Endodermal cell (in vitro differentiated cells): ENCODE results near the gene CTTN. TPM values are rescaled to one million over a fixed set of nuclear protein-coding genes. Genes with fewer than 3 reads are reported as not detected.

Experiments
- DNase-seq: peaks from one replicate; pipeline ENCODE4 v3.0.0-alpha.2; 2017
- H3K27ac ChIP-seq: 2 replicates; pipeline ENCODE4 v1.5.1; 2013; ENCODE audit warnings: mild to moderate bottlenecking, low read depth, low read length, moderate library complexity
- H3K27me3 ChIP-seq: 2 replicates; pipeline ENCODE4 v1.6.1; 2013; ENCODE audit warnings: mild to moderate bottlenecking, low read length, moderate library complexity; ENCODE audit not compliant: insufficient read depth, control insufficient read depth, poor library complexity, severe bottlenecking
- H3K36me3 ChIP-seq: 2 replicates; pipeline ENCODE4 v1.7.0; 2013; ENCODE audit warnings: mild to moderate bottlenecking, low read length, moderate library complexity; ENCODE audit not compliant: control insufficient read depth, insufficient read depth
- H3K4me1 ChIP-seq: one replicate; pipeline ENCODE4 v1.7.0; 2013; ENCODE audit warnings: low read length; ENCODE audit not compliant: control insufficient read depth, insufficient read depth
- H3K4me3 ChIP-seq: 2 replicates; pipeline ENCODE4 v1.5.1; 2013; ENCODE audit warnings: mild to moderate bottlenecking, low read length, moderate library complexity
- H3K9ac ChIP-seq: 2 replicates; pipeline ENCODE4 v1.6.1; 2013; ENCODE audit warnings: mild to moderate bottlenecking, low read length, moderate library complexity; ENCODE audit not compliant: poor library complexity, severe bottlenecking; ENCODE audit errors: extremely low read depth
- H3K9me3 ChIP-seq: 2 replicates; pipeline ENCODE4 v1.6.1; 2013; ENCODE audit warnings: mild to moderate bottlenecking, low read length, moderate library complexity; ENCODE audit not compliant: control insufficient read depth
- H3K27ac Mint-ChIP-seq: 2 replicates; pipeline ENCODE4 v1.8.0; 2020; ENCODE audit warnings: mixed read lengths
- H3K27me3 Mint-ChIP-seq: 2 replicates; pipeline ENCODE4 v1.8.0; 2021; ENCODE audit warnings: mild to moderate bottlenecking, mixed read lengths; ENCODE audit not compliant: insufficient read depth
- H3K36me3 Mint-ChIP-seq: 2 replicates; pipeline ENCODE4 v1.8.0; 2020; ENCODE audit warnings: low read depth, mixed read lengths
- H3K4me1 Mint-ChIP-seq: 2 replicates; pipeline ENCODE4 v1.8.0; 2020; ENCODE audit warnings: mixed read lengths
- H3K4me3 Mint-ChIP-seq: 2 replicates; pipeline ENCODE4 v1.8.0; 2020; ENCODE audit warnings: mild to moderate bottlenecking, moderate library complexity, mixed read lengths
- H3K9me3 Mint-ChIP-seq: 2 replicates; pipeline ENCODE4 v1.8.0; 2020; ENCODE audit warnings: mild to moderate bottlenecking, mixed read lengths
- WGBS, 2 experiments: methylation state at CpG; one replicate each; pipeline versions ENCODE4 v1.1.5 to v1.1.7; 2013; ENCODE audit warnings: missing lambda C conversion rate in 2 of 2, mixed read lengths in 1 of 2; ENCODE audit not compliant: insufficient coverage in 1 of 2, insufficient read length in 1 of 2; 5-methylcytosine and 5-hydroxymethylcytosine counted together
- total RNA-seq, 2 donors: library from RNA; stranded (reverse); fragmentation: NEBNext Ultra II Directional in 1 of 2; extraction: Animal tissue kit (Norgen Biotek cat#: 25700) in 1 of 2; gene quantifications; 2 replicates in 1 of 2; 3 replicates in 1 of 2; pipeline ENCODE4 v1.2.1, GENCODE V29; 2021
- TF ChIP-seq, protein P1 (sequence below): fragments of 200-600 bp; sonication (generic); conservative IDR thresholded peaks from 2 replicates; pipeline ENCODE4 v1.5.0; 2021; ENCODE audit warnings: antibody characterized with exemption, mild to moderate bottlenecking

CTTN gene
- total RNA-seq, 2 donors from 2014 or later: 282 to 283 TPM

DNA sequence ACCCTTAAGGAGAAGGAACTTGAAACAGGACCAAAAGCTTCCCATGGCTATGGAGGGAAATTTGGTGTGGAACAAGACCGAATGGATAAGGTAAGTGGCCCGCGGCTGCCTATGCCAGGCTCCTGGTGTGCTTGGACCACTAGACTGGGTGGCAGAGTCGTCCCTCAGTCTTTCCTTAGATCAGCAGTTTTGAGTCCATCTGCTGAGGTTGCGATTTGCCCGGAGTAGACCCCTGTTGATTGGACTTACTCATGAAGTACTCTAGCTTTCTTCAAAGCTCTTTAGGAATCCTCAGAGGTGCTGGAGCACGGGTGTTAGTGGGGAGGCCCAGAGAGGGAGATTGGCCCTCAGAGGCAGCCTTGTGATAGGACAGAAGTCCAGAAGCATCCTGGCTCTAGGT, 11.5 kb downstream of the CTTN start:
- H3K4me1 Mint-ChIP-seq: no peaks in the 10 kb centered on the region
- no peaks in the 10 kb centered on the region for H3K27me3 Mint-ChIP-seq
- no peak overlapping the region for H3K4me3 ChIP-seq
- no peak overlapping the region for H3K27ac Mint-ChIP-seq
- H3K4me1 ChIP-seq: no peaks in the 10 kb centered on the region
- no peaks in the 10 kb centered on the region for H3K9me3 Mint-ChIP-seq
- peaks cover 82% of the 10 kb centered on the region for H3K36me3 Mint-ChIP-seq
- no peak overlapping the region for H3K4me3 Mint-ChIP-seq
- H3K27me3 ChIP-seq: no peaks in the 10 kb centered on the region
- no peak for DNase-seq
- no peaks in the 10 kb centered on the region for H3K9me3 ChIP-seq
- TF ChIP-seq, protein P1, sequence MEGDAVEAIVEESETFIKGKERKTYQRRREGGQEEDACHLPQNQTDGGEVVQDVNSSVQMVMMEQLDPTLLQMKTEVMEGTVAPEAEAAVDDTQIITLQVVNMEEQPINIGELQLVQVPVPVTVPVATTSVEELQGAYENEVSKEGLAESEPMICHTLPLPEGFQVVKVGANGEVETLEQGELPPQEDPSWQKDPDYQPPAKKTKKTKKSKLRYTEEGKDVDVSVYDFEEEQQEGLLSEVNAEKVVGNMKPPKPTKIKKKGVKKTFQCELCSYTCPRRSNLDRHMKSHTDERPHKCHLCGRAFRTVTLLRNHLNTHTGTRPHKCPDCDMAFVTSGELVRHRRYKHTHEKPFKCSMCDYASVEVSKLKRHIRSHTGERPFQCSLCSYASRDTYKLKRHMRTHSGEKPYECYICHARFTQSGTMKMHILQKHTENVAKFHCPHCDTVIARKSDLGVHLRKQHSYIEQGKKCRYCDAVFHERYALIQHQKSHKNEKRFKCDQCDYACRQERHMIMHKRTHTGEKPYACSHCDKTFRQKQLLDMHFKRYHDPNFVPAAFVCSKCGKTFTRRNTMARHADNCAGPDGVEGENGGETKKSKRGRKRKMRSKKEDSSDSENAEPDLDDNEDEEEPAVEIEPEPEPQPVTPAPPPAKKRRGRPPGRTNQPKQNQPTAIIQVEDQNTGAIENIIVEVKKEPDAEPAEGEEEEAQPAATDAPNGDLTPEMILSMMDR: no peak
- H3K36me3 ChIP-seq: peaks cover 96% of the 10 kb centered on the region
- no peak overlapping the region for H3K27ac ChIP-seq
- 91 to 97% methylated on average over 6 to 7 of the region's 7 CpGs for WGBS, 2 experiments
- H3K9ac ChIP-seq: no peak overlapping the region

DNA sequence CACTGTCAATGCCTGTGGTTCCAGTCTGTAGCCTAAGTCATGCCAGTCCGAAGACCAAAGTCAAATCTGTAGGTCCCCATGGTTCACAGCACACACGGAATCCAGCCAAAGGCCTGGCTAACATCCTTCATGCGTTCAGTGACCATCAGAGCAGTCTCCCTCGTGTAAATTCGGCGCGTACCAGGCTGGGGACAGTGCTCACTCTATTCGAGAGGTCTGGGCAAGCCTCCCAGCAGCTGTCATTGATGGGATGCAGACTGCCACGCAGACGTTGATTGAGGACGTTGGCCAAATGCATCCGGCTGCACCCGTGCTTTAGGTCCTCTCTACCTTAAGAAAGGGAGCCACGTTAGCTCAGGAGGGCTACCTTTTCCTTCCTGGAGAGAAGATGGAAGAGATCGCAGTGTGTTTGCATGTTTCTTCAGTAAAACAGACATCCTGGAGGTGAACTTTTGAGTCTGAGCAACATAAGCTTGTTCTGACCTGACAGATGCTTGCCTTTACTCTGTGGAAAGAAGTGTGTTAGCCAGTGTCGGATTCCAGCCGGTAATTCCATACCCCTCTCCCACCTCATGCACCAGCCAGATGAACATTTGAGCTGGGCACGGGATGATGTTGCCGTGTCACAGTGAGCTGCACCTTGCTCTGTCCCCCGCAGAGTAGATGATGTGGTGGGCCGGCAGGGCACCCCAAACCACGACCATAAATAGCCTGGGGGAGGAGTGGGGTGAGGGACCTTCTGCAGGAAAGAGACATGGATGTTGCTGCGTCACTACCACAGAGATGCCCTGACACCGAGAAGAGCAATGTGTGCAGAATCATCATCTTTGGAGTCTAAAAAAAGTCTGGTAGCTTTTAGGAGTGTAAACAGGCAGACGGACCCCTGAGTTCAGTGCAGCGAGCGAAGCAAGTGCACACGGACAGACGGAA, 12.2 kb downstream of the CTTN start:
- H3K4me3 Mint-ChIP-seq: no peak overlapping the region
- no peaks in the 10 kb centered on the region for H3K9me3 Mint-ChIP-seq
- TF ChIP-seq, protein P1: no peak
- peaks cover 83% of the 10 kb centered on the region for H3K36me3 Mint-ChIP-seq
- no peak overlapping the region for H3K9ac ChIP-seq
- peaks cover 96% of the 10 kb centered on the region for H3K36me3 ChIP-seq
- no peak for DNase-seq
- no peak overlapping the region for H3K27ac ChIP-seq
- H3K27me3 ChIP-seq: no peaks in the 10 kb centered on the region
- no peaks in the 10 kb centered on the region for H3K9me3 ChIP-seq
- H3K4me1 Mint-ChIP-seq: no peaks in the 10 kb centered on the region
- WGBS, 2 experiments: 95 to 96% methylated on average over 23 to 29 of the region's 29 CpGs
- H3K27ac Mint-ChIP-seq: no peak overlapping the region
- no peaks in the 10 kb centered on the region for H3K4me1 ChIP-seq
- no peaks in the 10 kb centered on the region for H3K27me3 Mint-ChIP-seq
- H3K4me3 ChIP-seq: no peak overlapping the region

DNA sequence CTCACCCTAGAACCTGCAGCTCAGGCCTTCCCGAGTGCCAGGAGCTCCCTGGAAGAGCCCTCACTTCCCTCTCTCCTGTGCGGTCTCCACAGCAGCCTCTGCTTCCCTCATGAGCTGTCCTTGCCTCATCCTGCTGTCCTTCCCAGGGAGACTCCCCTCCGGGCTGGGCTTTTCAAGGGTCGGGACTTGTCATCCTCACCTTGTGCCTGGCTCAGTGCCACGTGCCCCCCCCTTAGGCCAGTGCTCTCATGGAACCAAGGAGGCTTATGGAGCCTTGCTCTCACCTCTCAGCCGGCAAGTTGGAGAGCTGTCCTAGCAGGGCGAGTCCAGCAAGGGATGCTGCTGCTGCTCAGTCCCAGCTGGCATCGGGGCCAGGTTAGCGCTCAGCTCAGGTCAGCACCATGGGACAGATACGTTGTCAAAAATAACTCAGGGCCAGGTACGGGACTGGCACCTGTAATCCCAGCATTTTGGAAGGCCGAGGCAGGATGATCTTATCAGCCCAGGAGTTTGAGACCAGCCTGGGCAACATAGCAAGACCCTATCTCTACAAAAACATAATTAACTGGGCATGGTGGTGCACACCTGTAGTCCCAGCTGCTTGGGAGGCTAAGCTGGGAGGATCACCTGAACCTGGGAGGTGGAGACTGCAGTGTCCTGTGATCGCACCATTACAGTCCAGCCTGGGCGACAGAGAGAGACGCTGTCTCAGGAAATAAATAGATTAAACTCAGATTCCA, 13.6 kb downstream of the CTTN start:
- peaks cover 91% of the 10 kb centered on the region for H3K36me3 Mint-ChIP-seq
- Histone ChIP-seq H3K9ac (no peak overlapping the region), H3K27me3 (no peaks in the 10 kb centered on the region), H3K4me3 (no peak overlapping the region), H3K27ac (no peak overlapping the region), H3K36me3 (peaks cover 96% of the 10 kb centered on the region), H3K9me3 (no peaks in the 10 kb centered on the region), H3K4me1 (no peaks in the 10 kb centered on the region)
- no peak overlapping the region for H3K4me3 Mint-ChIP-seq
- H3K9me3 Mint-ChIP-seq: no peaks in the 10 kb centered on the region
- no peaks in the 10 kb centered on the region for H3K4me1 Mint-ChIP-seq
- no peak for DNase-seq
- TF ChIP-seq, protein P1: no peak
- WGBS, 2 experiments: 96% methylated on average over 13 to 15 of the region's 15 CpGs
- H3K27me3 Mint-ChIP-seq: no peaks in the 10 kb centered on the region
- no peak overlapping the region for H3K27ac Mint-ChIP-seq
